K562 (cell line): ENCODE measurements around the gene SRPK3. TPM values are rescaled to one million over a fixed set of nuclear protein-coding genes. Genes with fewer than 3 reads are reported as not detected.

Experiments used
- FOXK1 ChIP-seq: sonication (generic); formaldehyde crosslinking; IDR thresholded peaks from 2 replicates; pipeline ENCODE4 v1.8.0; 2022; ENCODE audit warnings: missing genetic modification reagents, mild to moderate bottlenecking, borderline replicate concordance
- MTA2 ChIP-seq: fragments of 450-650 bp; IDR thresholded peaks from 2 replicates; pipeline ENCODE4 v1.6.1; 2016; ENCODE audit warnings: low read depth
- NBN ChIP-seq: fragments of 450-650 bp; IDR thresholded peaks from 2 replicates; pipeline ENCODE4 v1.6.1; 2016; ENCODE audit warnings: low read depth, mild to moderate bottlenecking
- NCOA6 ChIP-seq: fragments of 450-650 bp; IDR thresholded peaks from 2 replicates; pipeline ENCODE4 v1.6.1; 2017; ENCODE audit warnings: mild to moderate bottlenecking
- SMARCB1 ChIP-seq: IDR thresholded peaks from 2 replicates; pipeline ENCODE4 v1.6.1; 2011; ENCODE audit warnings: improper control_type of control experiment, low read depth; ENCODE audit not compliant: insufficient read length
- STAT5A ChIP-seq: IDR thresholded peaks from 2 replicates; pipeline ENCODE4 v1.6.1; 2012; ENCODE audit warnings: low read length, inconsistent platforms, borderline replicate concordance
- TCF3 ChIP-seq: sonication (generic); formaldehyde crosslinking; IDR thresholded peaks from 2 replicates; pipeline ENCODE4 v1.4.0; 2020; ENCODE audit warnings: mild to moderate bottlenecking, missing genetic modification reagents
- TSC22D4 ChIP-seq: fragments of 450-650 bp; IDR thresholded peaks from 2 replicates; pipeline ENCODE4 v1.6.1; 2016; ENCODE audit warnings: missing genetic modification characterization, missing biosample characterization, control low read depth
- WHSC1 ChIP-seq: IDR thresholded peaks from one replicate; pipeline ENCODE4 v1.6.1; 2012; ENCODE audit warnings: low read length, control low read depth, inconsistent platforms
- ZC3H4 ChIP-seq: sonication (generic); formaldehyde crosslinking; IDR thresholded peaks from 2 replicates; pipeline ENCODE4 v1.9.0; 2021; ENCODE audit warnings: missing genetic modification reagents, borderline replicate concordance
- ZNF785 ChIP-seq: fragments of 250-450 bp; sonication (Bioruptor Pico); IDR thresholded peaks from 2 replicates; pipeline ENCODE4 v1.4.0; 2020; ENCODE audit warnings: mild to moderate bottlenecking
- polyA plus RNA-seq, 8 experiments: library from polyadenylated mRNA; depleted of rRNA in 4 of 8; stranded (reverse) in 5 of 8; unstranded in 3 of 8; fragments of >200 nt; fragmentation: Nextera tagmentation in 2 of 8; fragmentation: Illumina TruSeq in 1 of 8; extraction: Ambion mirVana in 2 of 8; extraction: Trizol in 1 of 8; gene quantifications; 2 replicates each; pipeline versions ENCODE4 v1.2.1 to v1.2.3, GENCODE V29; 2011 to 2014; ENCODE audit warnings: inconsistent platforms in 1 of 8, missing spikeins in 1 of 8
- total RNA-seq, 7 experiments: library from RNA; depleted of rRNA in 6 of 7; stranded (reverse); fragments of >200 nt in 6 of 7; fragmentation: Illumina TruSeq in 2 of 7; extraction: Trizol in 2 of 7; gene quantifications; 2 replicates each; pipeline versions ENCODE4 v1.2.1 to v1.2.3, GENCODE V29; 2011 to 2021; ENCODE audit warnings: low replicate concordance in 1 of 7
- TF ChIP-seq, protein P1 (sequence below): sonication (generic); formaldehyde crosslinking; IDR thresholded peaks from 2 replicates; pipeline ENCODE4 v1.8.1; 2023; ENCODE audit warnings: mild to moderate bottlenecking, missing genetic modification reagents
- TF ChIP-seq, protein P2 (sequence below): fragments of 450-650 bp; formaldehyde crosslinking; IDR thresholded peaks from 2 replicates; pipeline ENCODE4 v1.4.0; 2022; ENCODE audit warnings: mild to moderate bottlenecking, moderate library complexity
- TF ChIP-seq, protein P3 (sequence below): fragments of 250-450 bp; sonication (Bioruptor Pico); IDR thresholded peaks from 2 replicates; pipeline ENCODE4 v1.5.0; 2021; ENCODE audit warnings: mild to moderate bottlenecking, borderline replicate concordance
- TF ChIP-seq, protein P4 (sequence below): sonication (generic); formaldehyde crosslinking; IDR thresholded peaks from 2 replicates; pipeline ENCODE4 v1.9.0; 2022; ENCODE audit warnings: mild to moderate bottlenecking, missing genetic modification reagents
- TF ChIP-seq, protein P5 (sequence below), 3 experiments: fragments of 200-800 bp in 1 of 3; fragments of 250-450 bp in 1 of 3; fragments of 450-650 bp in 1 of 3; sonication (Bioruptor Pico) in 1 of 3; sonication (Bioruptor generic) in 1 of 3; formaldehyde crosslinking in 1 of 3; IDR thresholded peaks; 2 replicates each; pipeline versions ENCODE4 v1.6.1 to v1.8.0; 2016 to 2022; ENCODE audit warnings: mild to moderate bottlenecking in 2 of 3, missing genetic modification characterization in 2 of 3, missing compliant biosample characterization in 1 of 3, moderate library complexity in 1 of 3

SRPK3 gene
- total and polyA plus RNA-seq, 9 of the 15 experiments (the other 6 are each of a cell fraction or from before 2014, with no cell fraction given): 0.01 to 0.09 (median 0.04) TPM; not detected in 2

DNA sequence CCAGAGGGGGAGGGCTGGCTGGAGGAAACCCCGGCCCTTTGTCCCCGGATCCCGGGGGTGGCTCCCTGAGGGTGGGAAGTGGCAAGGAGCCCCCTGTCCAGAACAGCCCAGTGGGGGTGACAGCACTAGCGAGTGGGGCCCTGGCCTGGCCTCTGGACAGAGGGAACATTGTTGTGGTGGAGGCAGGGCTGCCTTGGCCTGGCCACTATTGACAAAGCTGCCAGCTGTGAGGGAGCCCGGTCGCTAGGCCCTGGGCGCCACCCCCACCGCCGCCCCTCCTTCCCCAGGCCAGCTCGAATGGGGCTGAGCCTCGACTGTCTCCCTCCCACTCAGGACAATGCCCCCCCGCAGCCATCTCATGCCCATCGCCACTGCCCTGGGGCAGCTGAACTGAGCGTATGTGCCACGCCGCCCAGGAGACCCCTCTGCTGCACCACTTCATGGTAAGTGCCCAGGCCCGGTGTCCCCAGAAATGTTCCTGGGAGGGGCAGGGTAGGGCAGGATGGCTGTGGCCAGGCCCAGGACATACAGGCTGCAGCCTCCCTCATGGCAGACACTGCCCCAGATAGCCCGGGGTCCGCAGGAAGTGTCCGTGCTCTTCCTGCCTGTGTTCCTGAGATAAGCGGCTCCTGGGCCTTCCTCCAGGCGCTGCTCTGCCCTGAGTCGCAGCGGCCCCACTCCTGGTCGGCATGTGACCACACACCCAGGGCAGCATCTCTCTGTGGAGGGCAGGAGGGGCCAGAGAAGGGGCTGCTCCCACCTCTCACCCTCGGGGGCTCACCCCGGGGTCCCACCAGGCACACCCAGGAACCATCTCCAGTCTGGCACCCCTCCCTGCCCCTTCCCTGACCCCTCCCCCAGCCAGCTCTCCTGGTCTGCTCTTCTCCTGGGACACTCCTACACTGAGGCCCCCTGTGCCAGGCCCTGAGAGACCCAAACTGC is 15.4 kb upstream of the SRPK3 start (continued):
- TF ChIP-seq, protein P1, sequence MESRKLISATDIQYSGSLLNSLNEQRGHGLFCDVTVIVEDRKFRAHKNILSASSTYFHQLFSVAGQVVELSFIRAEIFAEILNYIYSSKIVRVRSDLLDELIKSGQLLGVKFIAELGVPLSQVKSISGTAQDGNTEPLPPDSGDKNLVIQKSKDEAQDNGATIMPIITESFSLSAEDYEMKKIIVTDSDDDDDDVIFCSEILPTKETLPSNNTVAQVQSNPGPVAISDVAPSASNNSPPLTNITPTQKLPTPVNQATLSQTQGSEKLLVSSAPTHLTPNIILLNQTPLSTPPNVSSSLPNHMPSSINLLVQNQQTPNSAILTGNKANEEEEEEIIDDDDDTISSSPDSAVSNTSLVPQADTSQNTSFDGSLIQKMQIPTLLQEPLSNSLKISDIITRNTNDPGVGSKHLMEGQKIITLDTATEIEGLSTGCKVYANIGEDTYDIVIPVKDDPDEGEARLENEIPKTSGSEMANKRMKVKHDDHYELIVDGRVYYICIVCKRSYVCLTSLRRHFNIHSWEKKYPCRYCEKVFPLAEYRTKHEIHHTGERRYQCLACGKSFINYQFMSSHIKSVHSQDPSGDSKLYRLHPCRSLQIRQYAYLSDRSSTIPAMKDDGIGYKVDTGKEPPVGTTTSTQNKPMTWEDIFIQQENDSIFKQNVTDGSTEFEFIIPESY: no peak
- TF ChIP-seq ZC3H4 (CRISPR knock-in tag) (no peak), NBN (no peak), STAT5A (peak; percentile 71; the same call in 1 of the 2 replicates), TSC22D4 (tag) (no peak), WHSC1 (no peak), SMARCB1 (no peak), FOXK1 (CRISPR knock-in tag) (no peak), MTA2 (peak; percentile 64), ZNF785 (CRISPR knock-in tag) (no peak), TCF3 (CRISPR knock-in tag) (peak; percentile 94), NCOA6 (no peak)
- TF ChIP-seq, protein P2, sequence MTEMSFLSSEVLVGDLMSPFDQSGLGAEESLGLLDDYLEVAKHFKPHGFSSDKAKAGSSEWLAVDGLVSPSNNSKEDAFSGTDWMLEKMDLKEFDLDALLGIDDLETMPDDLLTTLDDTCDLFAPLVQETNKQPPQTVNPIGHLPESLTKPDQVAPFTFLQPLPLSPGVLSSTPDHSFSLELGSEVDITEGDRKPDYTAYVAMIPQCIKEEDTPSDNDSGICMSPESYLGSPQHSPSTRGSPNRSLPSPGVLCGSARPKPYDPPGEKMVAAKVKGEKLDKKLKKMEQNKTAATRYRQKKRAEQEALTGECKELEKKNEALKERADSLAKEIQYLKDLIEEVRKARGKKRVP (CRISPR knock-in tag): no peak
- TF ChIP-seq, protein P3, sequence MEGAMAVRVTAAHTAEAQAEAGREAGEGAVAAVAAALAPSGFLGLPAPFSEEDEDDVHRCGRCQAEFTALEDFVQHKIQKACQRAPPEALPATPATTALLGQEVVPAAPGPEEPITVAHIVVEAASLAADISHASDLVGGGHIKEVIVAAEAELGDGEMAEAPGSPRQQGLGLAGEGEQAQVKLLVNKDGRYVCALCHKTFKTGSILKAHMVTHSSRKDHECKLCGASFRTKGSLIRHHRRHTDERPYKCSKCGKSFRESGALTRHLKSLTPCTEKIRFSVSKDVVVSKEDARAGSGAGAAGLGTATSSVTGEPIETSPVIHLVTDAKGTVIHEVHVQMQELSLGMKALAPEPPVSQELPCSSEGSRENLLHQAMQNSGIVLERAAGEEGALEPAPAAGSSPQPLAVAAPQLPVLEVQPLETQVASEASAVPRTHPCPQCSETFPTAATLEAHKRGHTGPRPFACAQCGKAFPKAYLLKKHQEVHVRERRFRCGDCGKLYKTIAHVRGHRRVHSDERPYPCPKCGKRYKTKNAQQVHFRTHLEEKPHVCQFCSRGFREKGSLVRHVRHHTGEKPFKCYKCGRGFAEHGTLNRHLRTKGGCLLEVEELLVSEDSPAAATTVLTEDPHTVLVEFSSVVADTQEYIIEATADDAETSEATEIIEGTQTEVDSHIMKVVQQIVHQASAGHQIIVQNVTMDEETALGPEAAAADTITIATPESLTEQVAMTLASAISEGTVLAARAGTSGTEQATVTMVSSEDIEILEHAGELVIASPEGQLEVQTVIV (CRISPR knock-in tag): no peak
- TF ChIP-seq, protein P4, sequence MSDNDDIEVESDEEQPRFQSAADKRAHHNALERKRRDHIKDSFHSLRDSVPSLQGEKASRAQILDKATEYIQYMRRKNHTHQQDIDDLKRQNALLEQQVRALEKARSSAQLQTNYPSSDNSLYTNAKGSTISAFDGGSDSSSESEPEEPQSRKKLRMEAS: peak; percentile 83
- TF ChIP-seq, protein P5, sequence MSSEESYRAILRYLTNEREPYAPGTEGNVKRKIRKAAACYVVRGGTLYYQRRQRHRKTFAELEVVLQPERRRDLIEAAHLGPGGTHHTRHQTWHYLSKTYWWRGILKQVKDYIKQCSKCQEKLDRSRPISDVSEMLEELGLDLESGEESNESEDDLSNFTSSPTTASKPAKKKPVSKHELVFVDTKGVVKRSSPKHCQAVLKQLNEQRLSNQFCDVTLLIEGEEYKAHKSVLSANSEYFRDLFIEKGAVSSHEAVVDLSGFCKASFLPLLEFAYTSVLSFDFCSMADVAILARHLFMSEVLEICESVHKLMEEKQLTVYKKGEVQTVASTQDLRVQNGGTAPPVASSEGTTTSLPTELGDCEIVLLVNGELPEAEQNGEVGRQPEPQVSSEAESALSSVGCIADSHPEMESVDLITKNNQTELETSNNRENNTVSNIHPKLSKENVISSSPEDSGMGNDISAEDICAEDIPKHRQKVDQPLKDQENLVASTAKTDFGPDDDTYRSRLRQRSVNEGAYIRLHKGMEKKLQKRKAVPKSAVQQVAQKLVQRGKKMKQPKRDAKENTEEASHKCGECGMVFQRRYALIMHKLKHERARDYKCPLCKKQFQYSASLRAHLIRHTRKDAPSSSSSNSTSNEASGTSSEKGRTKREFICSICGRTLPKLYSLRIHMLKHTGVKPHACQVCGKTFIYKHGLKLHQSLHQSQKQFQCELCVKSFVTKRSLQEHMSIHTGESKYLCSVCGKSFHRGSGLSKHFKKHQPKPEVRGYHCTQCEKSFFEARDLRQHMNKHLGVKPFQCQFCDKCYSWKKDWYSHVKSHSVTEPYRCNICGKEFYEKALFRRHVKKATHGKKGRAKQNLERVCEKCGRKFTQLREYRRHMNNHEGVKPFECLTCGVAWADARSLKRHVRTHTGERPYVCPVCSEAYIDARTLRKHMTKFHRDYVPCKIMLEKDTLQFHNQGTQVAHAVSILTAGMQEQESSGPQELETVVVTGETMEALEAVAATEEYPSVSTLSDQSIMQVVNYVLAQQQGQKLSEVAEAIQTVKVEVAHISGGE (CRISPR knock-in tag; IDR thresholded peaks at IDR 0.05): peak in 2 of 3 experiments; percentile 77 to 96; a peak in 4 of 6 replicates
